OCI-LY3 (cell line): Measurements from ENCODE around the gene SEMA3C.

ENCODE experiments used
- H2AFZ ChIP-seq: fragments of 200-600, 300-600 bp; shearing (Covaris generic); 2 replicates; pipeline ENCODE4 v1.6.0; 2014; ENCODE audit warnings: antibody characterized with exemption, low read depth, low read length
- H3K27ac ChIP-seq: fragments of 200-600, 300-600 bp; sonication (generic); 2 replicates; pipeline ENCODE4 v1.5.1; 2014; ENCODE audit warnings: mild to moderate bottlenecking, low read length, moderate library complexity, mixed read lengths
- H3K27me3 ChIP-seq: fragments of 200-600, 300-600 bp; sonication (generic); 2 replicates; pipeline ENCODE4 v1.6.1; 2014; ENCODE audit warnings: low read depth, low read length, mixed read lengths
- H3K36me3 ChIP-seq: fragments of 200-600, 300-600 bp; sonication (generic); replicated peaks from 2 replicates; pipeline ENCODE3; 2014; ENCODE audit warnings: low read depth, low read length, mixed read lengths
- H3K4me1 ChIP-seq: fragments of 300-600, 200-600 bp; sonication (generic); 2 replicates; pipeline ENCODE4 v1.6.1; 2014; ENCODE audit warnings: low read length, mixed read lengths
- H3K4me2 ChIP-seq: fragments of 200-600, 300-600 bp; sonication (generic); 2 replicates; pipeline ENCODE4 v1.6.1; 2014; ENCODE audit warnings: low read length, mixed read lengths
- H3K4me3 ChIP-seq: fragments of 300-600, 200-600 bp; sonication (generic); 2 replicates; pipeline ENCODE4 v1.5.1; 2014; ENCODE audit warnings: antibody characterized with exemption, mild to moderate bottlenecking, low read length, moderate library complexity
- H3K79me2 ChIP-seq: fragments of 300-600, 200-600 bp; shearing (Covaris generic); 2 replicates; pipeline ENCODE4 v1.6.1; 2014; ENCODE audit warnings: mild to moderate bottlenecking, low read length, mixed read lengths
- H3K9ac ChIP-seq: fragments of 300-600, 200-600 bp; shearing (Covaris generic); 2 replicates; pipeline ENCODE4 v1.6.0; 2014; ENCODE audit warnings: mild to moderate bottlenecking, low read length, moderate library complexity
- H3K9me3 ChIP-seq: fragments of 200-600, 300-600 bp; shearing (Covaris generic); 2 replicates; pipeline ENCODE4 v1.6.1; 2014; ENCODE audit warnings: low read length, mixed read lengths; ENCODE audit not compliant: insufficient read depth
- H4K20me1 ChIP-seq: fragments of 200-600, 300-600 bp; sonication (generic); 2 replicates; pipeline ENCODE4 v1.6.1; 2016; ENCODE audit warnings: low read length, mixed read lengths; ENCODE audit not compliant: insufficient read depth
- CTCF ChIP-seq: fragments of 200-600, 300-600 bp; sonication (generic); IDR thresholded peaks from 2 replicates; pipeline ENCODE4 v1.5.1; 2014; ENCODE audit warnings: antibody characterized with exemption, low read length, low read depth
- EZH2phosphoT487 ChIP-seq: fragments of 200-600 bp; shearing (Covaris generic); IDR thresholded peaks from 2 replicates; pipeline ENCODE4 v1.6.1; 2018; ENCODE audit warnings: antibody characterized with exemption, mixed run types, low read depth

Gene SEMA3C

GRCh38 chr7:80884511-80885195 is 34.2 kb downstream of the SEMA3C start:
- no peak overlapping the region for H3K27ac ChIP-seq

GRCh38 chr7:80883154-80884025 is 35.5 kb downstream of the SEMA3C start:
- peak overlapping the region; percentile 73 for H3K27ac ChIP-seq

More at GRCh38 chr7:80884511-80885195, 34.2 kb downstream of the SEMA3C start:
- Histone ChIP-seq H3K4me3 (no peak overlapping the region), H3K9ac (no peak overlapping the region), H3K9me3 (no peaks in the 10 kb centered on the region), H3K36me3 (no peaks in the 10 kb centered on the region), H3K27me3 (no peaks in the 10 kb centered on the region), H3K4me1 (peaks cover 36% of the 10 kb centered on the region), H3K4me2 (no peak overlapping the region), H2AFZ (no peak overlapping the region), H3K79me2 (no peaks in the 10 kb centered on the region), H4K20me1 (no peaks in the 10 kb centered on the region)
- TF ChIP-seq CTCF (no peak), EZH2phosphoT487 (no peak)

GRCh38 chr7:80882213-80882801 is 36.5 kb downstream of the SEMA3C start:
- H3K4me2 ChIP-seq: no peak overlapping the region
- H3K27me3 ChIP-seq: no peaks in the 10 kb centered on the region
- no peak overlapping the region for H3K27ac ChIP-seq
- no peaks in the 10 kb centered on the region for H4K20me1 ChIP-seq
- no peak overlapping the region for H2AFZ ChIP-seq
- no peaks in the 10 kb centered on the region for H3K9me3 ChIP-seq
- peaks cover 36% of the 10 kb centered on the region for H3K4me1 ChIP-seq
- no peaks in the 10 kb centered on the region for H3K36me3 ChIP-seq
- no peak overlapping the region for H3K4me3 ChIP-seq
- H3K79me2 ChIP-seq: no peaks in the 10 kb centered on the region
- no peak overlapping the region for H3K9ac ChIP-seq
- no peak for TF ChIP-seq CTCF
- no peak for TF ChIP-seq EZH2phosphoT487

More at GRCh38 chr7:80883154-80884025, 35.5 kb downstream of the SEMA3C start:
- no peaks in the 10 kb centered on the region for H3K79me2 ChIP-seq
- H2AFZ ChIP-seq: no peak overlapping the region
- peaks cover 36% of the 10 kb centered on the region for H3K4me1 ChIP-seq
- peak overlapping the region; percentile 64 for H3K4me2 ChIP-seq
- H3K9me3 ChIP-seq: no peaks in the 10 kb centered on the region
- H3K9ac ChIP-seq: peak overlapping the region; percentile 7; the same call in 1 of the 2 replicates
- H4K20me1 ChIP-seq: no peaks in the 10 kb centered on the region
- H3K36me3 ChIP-seq: no peaks in the 10 kb centered on the region
- no peaks in the 10 kb centered on the region for H3K27me3 ChIP-seq
- TF ChIP-seq CTCF (no peak), EZH2phosphoT487 (no peak)
- H3K4me3 ChIP-seq: peak overlapping the region; percentile 32
